GM18870 (cell line): ENCODE results near the gene TSPAN9.

ENCODE experiments used
- ATAC-seq: cut with Tn5 transposase; IDR thresholded peaks from one replicate; pipeline ENCODE4 v1.9.1; 2021; ENCODE audit warnings: moderate library complexity; ENCODE audit not compliant: unreplicated experiment

TSPAN9 gene

DNA sequence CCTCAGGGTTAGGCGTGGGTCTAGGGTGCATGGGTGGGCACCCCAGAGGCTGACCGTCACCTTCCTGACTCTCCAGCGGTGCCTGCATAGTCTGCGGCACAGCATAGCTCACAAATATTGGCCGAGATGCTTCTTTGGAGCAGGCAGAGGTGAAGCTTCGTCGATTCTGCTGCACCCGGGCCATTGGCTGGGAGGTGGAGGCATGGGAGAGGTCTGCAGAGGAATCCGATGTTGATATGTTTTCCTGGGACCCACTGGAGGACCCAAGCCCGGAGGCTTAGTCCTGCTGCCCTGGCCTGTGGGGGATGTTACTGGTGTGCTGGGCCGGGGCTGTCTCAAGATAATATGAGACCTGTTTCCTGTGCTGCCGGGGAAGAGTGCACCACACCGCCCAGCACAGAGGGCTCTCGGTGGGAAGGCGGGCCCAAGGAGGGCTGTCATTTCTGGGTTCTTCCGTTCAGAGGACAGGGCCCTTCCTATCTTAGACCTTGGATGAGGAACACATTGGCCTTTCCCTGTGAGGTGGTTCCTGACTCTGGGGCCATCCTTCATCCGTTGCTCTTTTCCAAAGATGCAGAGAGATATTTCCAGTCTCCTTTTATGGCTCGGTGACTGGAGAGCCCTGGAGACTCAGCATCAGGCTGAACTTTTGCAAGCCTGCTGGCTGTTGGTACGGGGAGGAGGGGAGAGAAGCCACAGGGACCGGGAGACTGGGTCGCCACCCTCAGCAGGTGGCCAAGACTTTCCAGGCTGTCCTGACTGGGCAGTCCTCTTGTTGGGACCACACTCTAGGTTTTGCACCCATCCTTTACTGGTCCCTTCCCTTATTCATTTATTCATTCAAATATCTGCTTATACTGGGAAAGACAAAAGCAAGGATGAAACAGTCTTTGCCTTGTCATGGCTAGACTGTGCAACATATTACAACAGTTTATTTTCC is 143.5 kb downstream of the TSPAN9 start:
- ATAC-seq: no peak

GRCh38 chr12:3222306-3222705 is 145.1 kb downstream of the TSPAN9 start:
- ATAC-seq: no peak

GRCh38 chr12:3222979-3223378 is 145.8 kb downstream of the TSPAN9 start:
- no peak for ATAC-seq

GRCh38 chr12:3223601-3224529 is 146.7 kb downstream of the TSPAN9 start:
- no peak for ATAC-seq

DNA sequence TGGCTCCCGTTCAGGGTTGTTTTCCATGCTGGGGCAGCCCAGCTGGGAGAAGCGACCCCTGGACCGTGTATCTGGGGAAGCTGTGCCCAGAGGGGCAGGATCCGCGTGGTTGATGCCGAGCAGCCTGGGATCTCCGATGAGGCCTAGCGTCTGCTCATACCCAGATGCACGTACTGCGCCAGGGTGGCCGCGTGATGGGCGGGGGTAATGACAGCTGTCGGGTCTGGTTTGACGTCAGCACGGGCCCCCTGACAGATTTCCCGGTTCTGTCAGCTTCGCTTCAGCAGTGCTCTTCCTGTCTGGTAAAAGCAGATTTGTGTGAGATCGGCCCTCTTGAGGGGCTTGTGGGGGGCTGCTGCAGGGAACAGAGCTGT is 147.3 kb downstream of the TSPAN9 start:
- ATAC-seq: no peak

- ATAC-seq: no peak
Observed at GRCh38 chr12:3225154-3225795, 148.1 kb downstream of the TSPAN9 start.

- ATAC-seq: no peak
Observed at GRCh38 chr12:3225796-3226180, 148.6 kb downstream of the TSPAN9 start.

GRCh38 chr12:3226264-3226663 is 149.1 kb downstream of the TSPAN9 start:
- ATAC-seq: no peak

DNA sequence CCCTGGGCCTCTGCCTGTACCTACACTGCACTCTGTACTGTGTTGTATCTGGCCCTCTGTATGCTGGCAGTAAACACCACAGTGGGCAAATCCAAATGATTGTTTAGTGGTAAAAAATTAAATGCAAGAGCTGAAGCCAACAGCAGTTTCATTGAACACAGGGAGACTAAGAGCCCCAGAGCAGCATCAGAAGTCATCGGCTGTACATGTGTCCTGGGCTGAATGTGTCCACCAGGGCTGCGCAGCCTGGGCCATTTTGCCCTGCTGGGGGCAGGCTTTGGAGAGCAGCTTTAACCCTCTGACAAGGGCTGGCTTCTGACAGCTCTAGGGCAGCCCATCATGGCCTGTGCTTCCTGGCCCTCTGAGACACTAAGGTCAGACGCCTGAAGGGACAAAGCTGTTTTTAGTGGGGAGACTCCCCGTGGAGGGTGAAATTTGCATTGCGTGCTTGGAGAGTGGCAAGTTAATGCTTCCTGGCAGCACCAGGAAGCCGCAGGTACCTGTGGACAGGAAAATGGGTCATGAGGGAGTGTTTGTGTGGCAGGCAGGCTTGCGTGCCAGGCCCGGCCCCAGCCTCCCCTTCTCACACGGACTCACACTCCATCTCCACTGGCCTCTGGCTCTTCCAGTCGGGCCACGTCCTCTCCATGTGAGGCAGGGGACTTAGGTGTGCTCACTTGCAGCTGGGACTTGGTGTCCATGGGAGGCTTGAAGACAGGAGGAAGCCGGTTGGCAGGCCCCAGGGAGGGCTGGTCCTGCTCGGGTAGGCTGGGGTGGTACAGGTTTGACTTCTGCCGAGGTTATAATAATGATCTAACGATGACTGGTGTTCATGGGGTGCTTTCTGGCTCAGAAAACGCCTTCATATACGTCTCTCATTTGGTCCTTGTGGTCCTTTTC is 150.1 kb downstream of the TSPAN9 start:
- ATAC-seq: no peak

DNA sequence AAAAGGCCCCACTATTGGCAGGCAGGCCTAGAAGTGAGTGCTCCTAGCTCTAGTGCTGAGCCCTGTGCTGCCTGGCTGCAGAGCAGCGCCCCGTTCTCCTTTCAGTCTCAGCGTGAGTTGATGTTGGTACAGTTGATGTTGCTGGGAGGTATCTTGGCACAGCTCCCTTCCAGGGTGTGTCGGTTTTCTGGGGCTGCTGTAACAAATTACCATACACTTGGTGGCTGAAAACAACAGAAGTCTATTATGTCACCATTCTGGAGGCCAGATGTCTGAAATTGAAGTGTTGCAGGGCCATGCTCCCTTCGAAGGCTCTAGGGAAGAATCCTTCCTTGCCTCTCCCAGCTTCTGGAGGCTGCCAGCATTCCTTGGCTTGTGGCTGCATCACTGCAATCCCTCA is 151.4 kb downstream of the TSPAN9 start:
- no peak for ATAC-seq

- no peak for ATAC-seq
Observed at GRCh38 chr12:3229577-3229976, 152.4 kb downstream of the TSPAN9 start.

DNA sequence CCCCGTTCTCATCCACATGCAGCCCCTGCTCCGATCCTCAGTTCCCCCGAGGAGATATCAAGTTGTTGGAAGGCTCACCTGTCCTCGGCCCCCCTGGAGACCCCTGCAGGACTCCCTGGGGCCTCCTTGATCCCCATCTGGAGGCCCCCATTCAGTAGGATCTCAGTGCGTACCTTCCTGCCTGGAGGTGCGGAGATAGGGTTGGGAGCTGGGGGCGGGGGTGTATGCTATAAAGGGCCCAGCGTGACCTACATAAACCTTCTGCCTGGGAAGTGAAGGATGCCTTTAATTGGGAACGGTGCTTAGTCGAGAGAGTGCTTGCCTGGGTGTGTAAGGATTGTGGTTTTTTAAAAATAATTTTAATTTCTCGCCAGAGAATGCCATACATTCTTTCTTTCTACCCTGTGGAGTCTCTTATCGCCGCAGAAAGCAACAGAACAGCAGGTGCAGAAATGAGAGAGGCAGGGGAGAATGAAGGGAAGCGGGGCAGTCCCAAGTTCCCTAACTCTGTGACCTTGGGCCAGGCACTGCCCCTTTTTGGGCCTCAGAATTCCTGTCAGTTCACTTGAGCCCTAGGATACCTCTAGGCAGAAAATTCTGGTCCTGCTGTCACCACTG is 153.7 kb downstream of the TSPAN9 start:
- ATAC-seq: no peak

GRCh38 chr12:3231399-3231876 is 154.3 kb downstream of the TSPAN9 start:
- ATAC-seq: no peak

GRCh38 chr12:3233797-3234196 is 156.6 kb downstream of the TSPAN9 start:
- no peak for ATAC-seq

GRCh38 chr12:3236345-3237187 is 159.4 kb downstream of the TSPAN9 start:
- no peak for ATAC-seq

DNA sequence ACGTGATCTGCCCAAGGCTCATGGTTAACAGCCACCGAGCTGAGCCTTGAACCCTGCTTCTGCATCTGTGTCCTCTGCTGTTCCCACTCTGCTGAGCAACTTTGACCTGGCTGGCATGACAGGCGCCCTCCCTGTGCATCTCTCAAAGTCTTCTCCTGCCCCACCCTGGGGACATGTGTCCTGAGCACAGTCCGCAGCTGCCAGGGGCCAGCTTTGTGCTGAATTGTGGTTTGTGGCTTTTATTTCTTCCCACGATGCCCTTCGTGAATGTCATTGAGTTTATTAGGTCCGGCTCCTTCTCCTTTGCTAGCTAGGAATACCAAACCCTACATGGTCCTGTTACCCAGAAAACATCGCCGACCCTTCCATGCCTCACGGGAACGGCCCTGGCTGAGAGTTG is 161.0 kb downstream of the TSPAN9 start:
- ATAC-seq: no peak

- ATAC-seq: no peak
Observed at GRCh38 chr12:3241621-3242020, 164.4 kb downstream of the TSPAN9 start.

GRCh38 chr12:3242199-3242863 is 165.2 kb downstream of the TSPAN9 start:
- ATAC-seq: no peak
